GM18909 (cell line): ENCODE measurements around the gene PRICKLE2.

Experiments used
- ATAC-seq: cut with Tn5 transposase; IDR thresholded peaks from one replicate; pipeline ENCODE4 v1.9.1; 2021; ENCODE audit warnings: mild to moderate bottlenecking; ENCODE audit not compliant: unreplicated experiment, poor library complexity

The PRICKLE2 gene

DNA sequence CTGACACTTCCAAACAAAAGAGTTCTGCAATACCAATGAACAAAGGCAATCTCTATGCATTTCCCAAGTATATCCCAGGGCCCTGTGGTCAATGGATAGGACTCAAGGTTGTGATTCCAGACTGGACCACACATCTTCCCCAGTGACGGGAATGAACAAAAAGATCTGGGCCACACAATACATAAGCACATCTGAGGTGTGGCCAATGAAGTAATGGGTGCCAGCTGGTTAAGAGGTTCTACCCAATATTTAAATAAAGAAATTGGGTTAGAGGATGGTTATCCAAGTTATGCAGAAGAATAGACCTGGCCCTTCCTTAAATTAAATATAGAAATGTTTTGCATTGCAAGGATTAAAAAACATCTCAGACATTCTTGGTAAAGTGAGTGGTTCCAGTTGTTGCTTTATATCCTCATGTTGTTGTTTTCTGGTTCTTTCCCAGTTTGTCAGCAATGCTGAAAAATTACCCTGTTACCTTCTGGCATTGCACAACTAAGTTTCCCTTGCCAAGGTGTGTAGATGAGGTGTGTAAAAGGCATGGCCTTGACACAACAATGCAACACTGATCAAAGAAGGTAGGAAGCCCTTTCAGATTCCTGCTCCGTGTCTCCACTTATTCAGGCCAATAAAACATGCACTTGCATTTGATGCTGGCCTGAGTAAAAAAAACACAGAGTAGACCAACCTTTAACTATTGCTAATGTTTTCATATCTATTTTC, 86.5 kb downstream of the PRICKLE2 start:
- no peak for ATAC-seq

- no peak for ATAC-seq
Observed at GRCh38 chr3:64138046-64138445, 87.2 kb downstream of the PRICKLE2 start.

- ATAC-seq, result no peak
Observed at GRCh38 chr3:64134882-64135281, 90.4 kb downstream of the PRICKLE2 start.

- ATAC-seq, result no peak
Observed at GRCh38 chr3:64133987-64134386, 91.3 kb downstream of the PRICKLE2 start.

GRCh38 chr3:64133272-64133671, 92.0 kb downstream of the PRICKLE2 start:
- no peak for ATAC-seq

GRCh38 chr3:64131725-64132469, 93.4 kb downstream of the PRICKLE2 start:
- ATAC-seq, result no peak

DNA sequence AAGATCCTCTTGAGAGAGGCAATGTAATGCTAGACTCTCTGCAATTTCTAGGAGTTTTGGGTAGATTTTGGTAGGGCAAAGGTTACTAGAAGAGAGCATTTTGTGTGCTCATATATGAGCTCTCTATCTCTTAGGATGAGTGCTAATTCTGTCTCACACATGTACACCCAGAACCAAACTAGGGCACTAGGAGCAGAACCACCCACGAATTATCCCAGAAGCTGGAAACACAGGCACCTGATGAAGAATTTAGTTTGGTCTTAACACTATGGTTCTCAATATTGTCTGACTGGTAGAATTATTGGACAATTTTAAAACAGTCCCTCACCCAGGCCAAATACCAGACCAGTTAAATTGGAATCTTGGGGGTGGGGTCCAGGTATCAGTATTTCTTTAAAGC, 94.8 kb downstream of the PRICKLE2 start:
- no peak for ATAC-seq

DNA sequence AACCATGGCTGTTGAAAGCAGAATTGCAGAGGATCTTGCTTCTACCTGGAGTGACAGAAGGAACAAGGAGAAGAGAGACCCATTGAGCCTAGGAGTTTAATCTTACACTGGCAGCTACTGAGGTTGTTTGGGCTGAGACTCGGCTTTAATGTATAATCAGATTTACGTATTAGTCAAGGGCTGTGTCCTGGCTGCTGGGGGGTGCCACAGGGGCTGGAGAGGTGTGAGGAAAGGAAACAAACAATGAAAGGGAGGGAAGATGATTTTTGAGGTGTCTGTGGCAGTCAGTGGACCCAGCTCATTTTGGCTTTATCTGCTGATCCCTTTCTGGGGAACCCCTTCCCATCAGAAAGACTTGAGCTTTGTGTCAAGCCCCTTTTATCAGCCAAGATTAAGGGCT, 95.7 kb downstream of the PRICKLE2 start:
- ATAC-seq, result no peak

GRCh38 chr3:64129106-64129505, 96.2 kb downstream of the PRICKLE2 start:
- no peak for ATAC-seq

- ATAC-seq, result no peak
Observed at GRCh38 chr3:64125561-64125960, 99.7 kb downstream of the PRICKLE2 start.

- no peak for ATAC-seq
Observed at GRCh38 chr3:64123931-64124330, 101.3 kb downstream of the PRICKLE2 start.

- no peak for ATAC-seq
Observed at GRCh38 chr3:64122476-64122875, 102.8 kb downstream of the PRICKLE2 start.

GRCh38 chr3:64121750-64122311, 103.4 kb downstream of the PRICKLE2 start:
- ATAC-seq, result no peak

DNA sequence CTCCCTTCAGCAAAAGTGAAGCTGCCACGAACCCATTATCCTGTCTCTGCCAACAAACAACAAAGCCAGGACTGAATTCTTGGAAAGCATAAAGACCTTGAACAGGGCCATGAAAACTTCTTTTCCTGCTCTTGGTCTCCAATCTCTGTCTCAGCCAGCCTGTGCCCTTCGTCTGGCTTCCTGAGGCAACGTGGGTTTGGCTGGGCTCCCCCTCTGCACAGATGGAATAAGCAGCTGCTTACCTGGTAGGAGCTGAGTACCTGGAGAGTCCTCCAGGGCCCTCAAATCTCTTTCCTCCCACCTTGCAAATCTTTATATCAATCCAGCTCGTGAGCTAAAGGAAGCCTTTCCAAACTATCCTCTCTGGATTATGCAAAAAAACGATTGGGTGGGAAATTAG, 104.4 kb downstream of the PRICKLE2 start:
- no peak for ATAC-seq

GRCh38 chr3:64117483-64117882, 107.8 kb downstream of the PRICKLE2 start:
- no peak for ATAC-seq

DNA sequence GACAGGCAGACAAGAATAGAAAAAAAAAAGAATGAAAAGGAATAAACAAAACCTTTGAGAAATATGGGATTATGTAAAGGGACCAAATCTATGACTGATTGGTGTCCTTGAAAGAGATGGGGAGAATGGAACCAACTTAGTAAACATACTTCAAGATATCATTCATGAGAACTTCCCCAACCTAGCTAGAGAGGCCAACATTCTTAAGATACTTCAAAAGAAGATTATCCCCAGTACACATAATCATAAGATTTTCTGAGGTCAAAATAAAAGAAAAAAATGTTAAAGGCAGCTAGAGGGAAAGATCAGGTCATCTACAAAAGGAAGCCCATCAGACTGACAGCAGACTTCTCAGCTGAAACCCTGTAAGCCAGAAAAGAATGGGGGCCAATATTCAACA, 110.6 kb downstream of the PRICKLE2 start:
- no peak for ATAC-seq

GRCh38 chr3:64111872-64112271, 113.4 kb downstream of the PRICKLE2 start:
- ATAC-seq, result no peak

- ATAC-seq, result no peak
Observed at GRCh38 chr3:64111083-64111482, 114.2 kb downstream of the PRICKLE2 start.

DNA sequence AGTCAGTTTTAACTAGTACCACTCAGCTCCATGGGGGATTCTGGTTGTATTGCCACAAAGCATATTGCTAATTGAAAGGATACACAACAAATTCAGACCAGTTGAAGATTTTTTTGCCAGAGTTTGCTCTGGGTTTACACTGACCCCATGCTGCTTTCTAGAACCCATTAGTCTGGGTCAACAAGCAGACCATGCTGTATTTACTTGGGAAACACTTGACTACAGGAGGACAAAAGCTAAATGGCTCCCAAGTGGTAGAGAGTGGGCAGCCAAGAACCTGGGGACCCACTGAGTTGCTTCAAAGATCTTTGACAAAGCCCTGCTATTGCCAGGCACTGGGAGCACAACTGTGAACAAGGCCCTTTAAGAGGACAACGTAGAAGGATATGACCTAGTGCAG, 115.2 kb downstream of the PRICKLE2 start:
- ATAC-seq, result no peak

GRCh38 chr3:64109438-64109837, 115.8 kb downstream of the PRICKLE2 start:
- ATAC-seq, result no peak

DNA sequence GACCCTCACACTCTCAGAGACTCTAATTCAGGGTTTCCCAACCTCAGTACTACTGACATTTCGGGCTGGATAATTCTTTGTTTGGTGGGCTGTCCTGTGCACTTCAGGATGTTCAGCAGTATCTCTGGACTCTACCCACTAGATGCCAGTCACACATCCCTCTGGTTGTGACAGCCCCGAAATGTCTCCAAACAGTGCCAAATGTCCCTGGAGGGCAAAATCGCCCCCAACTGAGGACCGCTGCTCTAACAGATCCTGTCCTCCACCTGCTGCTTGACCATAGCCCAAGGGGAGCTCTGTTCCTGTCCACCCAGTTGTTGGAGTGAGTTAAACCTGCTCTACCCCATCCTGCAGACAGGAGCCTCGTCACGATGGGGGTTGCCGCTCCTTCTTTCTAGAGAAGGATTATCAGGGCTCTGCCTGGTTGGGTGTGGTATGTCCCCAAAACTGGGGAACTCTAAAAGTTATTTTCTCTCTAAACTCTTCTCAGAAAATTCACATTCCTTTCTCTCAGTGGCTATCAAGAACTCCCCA, 116.4 kb downstream of the PRICKLE2 start:
- ATAC-seq, result no peak
